HCT116 (cell line): ENCODE results near the gene MAML3. TPM values are rescaled to one million over a fixed set of nuclear protein-coding genes. Genes with fewer than 3 reads are reported as not detected.

Source experiments
- ATAC-seq: fragments of 200-7000 bp; cut with Tn5 transposase; 2 replicates; pipeline ENCODE4 v1.9.1; 2020; ENCODE audit warnings: mild to moderate bottlenecking, moderate library complexity
- BruUV-seq: library from RNA; stranded (reverse); fragments of 400-500 nt; replicated peaks from 2 replicates; lab custom pipeline; 2021; lab: Mats Ljungman, UMichigan
- CTCF ChIA-PET: fragments of 300-600 bp; sonication (Branson Sonifier 250); formaldehyde crosslinking; loops from one replicate; lab custom pipeline; 2021; ENCODE audit warnings: antibody characterized with exemption; lab: Charles Lee
- POLR2A ChIA-PET: fragments of 300-600, 350-600 bp; sonication (Branson Sonifier 250); formaldehyde crosslinking; loops from one replicate; lab custom pipeline; 2021; ENCODE audit warnings: antibody characterized with exemption; lab: Charles Lee
- RAD21 ChIA-PET, 2 experiments: fragments of 300-600 bp; sonication (Branson Sonifier 250); formaldehyde crosslinking; loops; one replicate each; lab custom pipeline; 2023; ENCODE audit warnings: low total read pairs in 2 of 2; ENCODE audit not compliant: uncharacterized antibody in 2 of 2, unreplicated experiment in 2 of 2, low non-redundant PET in 1 of 2; lab: Charles Lee
- DNase-seq: peaks from one replicate; pipeline ENCODE4 v3.0.0-alpha.2; 2010; ENCODE audit warnings: low read depth, low spot score
- H2AFZ ChIP-seq: fragments of 200-600 bp; shearing (Covaris generic), sonication (generic); 2 replicates; pipeline ENCODE4 v1.6.1; 2017; ENCODE audit warnings: low read depth, mixed run types, mixed read lengths, antibody characterized with exemption, low read length; ENCODE audit not compliant: poor library complexity, severe bottlenecking
- H3K27ac ChIP-seq: 2 replicates; pipeline ENCODE4 v1.5.1; 2012; ENCODE audit warnings: low read depth, low read length
- H3K27me3 ChIP-seq: fragments of 200-600 bp; sonication (generic); 2 replicates; pipeline ENCODE4 v1.6.1; 2016; ENCODE audit warnings: mixed run types, low read length, mixed read lengths; ENCODE audit not compliant: insufficient read depth
- H3K36me3 ChIP-seq, 2 experiments: fragments of 200-500 bp in 1 of 2; fragments of 200-600 bp in 1 of 2; sonication (Bioruptor generic) in 1 of 2; sonication (generic) in 1 of 2; 2 replicates each; pipeline versions ENCODE4 v1.5.1 to v1.6.1; 2014 to 2016; ENCODE audit warnings: low read length in 2 of 2, inconsistent platforms in 1 of 2, mixed read lengths in 1 of 2, mixed run types in 1 of 2; ENCODE audit not compliant: insufficient read depth in 2 of 2, control insufficient read depth in 1 of 2
- H3K4me1 ChIP-seq, 2 experiments: fragments of 200-600 bp in 1 of 2; sonication (generic) in 1 of 2; 2 replicates each; pipeline versions ENCODE4 v1.5.1 to v1.6.1; 2012 to 2017; ENCODE audit warnings: low read length in 2 of 2, inconsistent platforms in 1 of 2, mild to moderate bottlenecking in 1 of 2, mixed read lengths in 1 of 2, mixed run types in 1 of 2, moderate library complexity in 1 of 2; ENCODE audit not compliant: insufficient read depth in 2 of 2, control insufficient read depth in 1 of 2
- H3K4me2 ChIP-seq: fragments of 200-600 bp; sonication (generic); 2 replicates; pipeline ENCODE4 v1.6.1; 2017; ENCODE audit warnings: mixed run types, low read length, mixed read lengths
- H3K4me3 ChIP-seq, 2 experiments: fragments of 200-600 bp in 1 of 2; sonication (generic) in 1 of 2; replicated peaks in 1 of 2; 2 replicates each; pipeline ENCODE4 v1.5.1; 2011 to 2016; ENCODE audit warnings: low read length in 2 of 2, control low read depth in 1 of 2, low read depth in 1 of 2, mild to moderate bottlenecking in 1 of 2, mixed read lengths in 1 of 2, mixed run types in 1 of 2
- H3K79me2 ChIP-seq: fragments of 200-600 bp; sonication (generic); 2 replicates; pipeline ENCODE4 v1.6.1; 2017; ENCODE audit warnings: mild to moderate bottlenecking, mixed run types, low read length, moderate library complexity, mixed read lengths; ENCODE audit not compliant: insufficient read depth
- H3K9ac ChIP-seq: fragments of 200-600 bp; sonication (generic); 2 replicates; pipeline ENCODE4 v1.6.1; 2016; ENCODE audit warnings: low read length, mixed read lengths
- H3K9me2 ChIP-seq: fragments of 200-600 bp; sonication (generic), shearing (Covaris generic); 2 replicates; pipeline ENCODE4 v1.6.1; 2017; ENCODE audit warnings: mixed run types, mild to moderate bottlenecking, moderate library complexity; ENCODE audit not compliant: insufficient read depth
- H3K9me3 ChIP-seq, 2 experiments: fragments of 200-500 bp in 1 of 2; fragments of 200-600 bp in 1 of 2; sonication (Bioruptor generic) in 1 of 2; sonication (generic) in 1 of 2; 2 replicates each; pipeline ENCODE4 v1.6.1; 2014 to 2017; ENCODE audit warnings: low read length in 2 of 2, mixed read lengths in 2 of 2, inconsistent platforms in 1 of 2, low read depth in 1 of 2, mild to moderate bottlenecking in 1 of 2, mixed run types in 1 of 2, moderate library complexity in 1 of 2; ENCODE audit not compliant: control insufficient read depth in 1 of 2, insufficient read depth in 1 of 2
- H4K20me1 ChIP-seq: fragments of 200-600 bp; sonication (generic), shearing (Covaris generic); 2 replicates; pipeline ENCODE4 v1.6.1; 2017; ENCODE audit warnings: mixed run types, mild to moderate bottlenecking, moderate library complexity; ENCODE audit not compliant: insufficient read depth
- ATF3 ChIP-seq: IDR thresholded peaks from 2 replicates; pipeline ENCODE4 v1.6.1; 2012
- CBX3 ChIP-seq: IDR thresholded peaks from 2 replicates; pipeline ENCODE4 v1.6.1; 2012; ENCODE audit warnings: low read depth
- CTCF ChIP-seq, 3 experiments: fragments of 200-600 bp in 1 of 3; sonication (generic) in 1 of 3; IDR thresholded peaks in 2 of 3; conservative IDR thresholded peaks in 1 of 3; 2 replicates each; pipeline ENCODE4 v1.5.1; 2012 to 2017; ENCODE audit warnings: low read depth in 2 of 3, low read length in 2 of 3, antibody characterized with exemption in 1 of 3, borderline replicate concordance in 1 of 3, control low read depth in 1 of 3, mild to moderate bottlenecking in 1 of 3, mixed read lengths in 1 of 3, mixed run types in 1 of 3, moderate library complexity in 1 of 3; ENCODE audit not compliant: insufficient read depth in 1 of 3
- EGR1 ChIP-seq: IDR thresholded peaks from 2 replicates; pipeline ENCODE4 v1.6.1; 2012; ENCODE audit warnings: low read depth
- ELF1 ChIP-seq: IDR thresholded peaks from 2 replicates; pipeline ENCODE4 v1.6.1; 2012; ENCODE audit warnings: low read depth, borderline replicate concordance
- EZH2 ChIP-seq: fragments of 200-600 bp; sonication (generic); IDR thresholded peaks from 2 replicates; pipeline ENCODE4 v1.6.1; 2017; ENCODE audit warnings: antibody characterized with exemption, mixed run types
- EZH2phosphoT487 ChIP-seq: fragments of 200-600 bp; IDR thresholded peaks from 2 replicates; pipeline ENCODE4 v1.6.1; 2018; ENCODE audit warnings: antibody characterized with exemption, borderline replicate concordance
- FOSL1 ChIP-seq: IDR thresholded peaks from 2 replicates; pipeline ENCODE4 v1.6.1; 2012; ENCODE audit warnings: low read depth
- MAX ChIP-seq: IDR thresholded peaks from 2 replicates; pipeline ENCODE4 v1.6.1; 2012
- POLR2A ChIP-seq: IDR thresholded peaks from 2 replicates; pipeline ENCODE4 v1.7.0; 2011; ENCODE audit warnings: borderline replicate concordance; ENCODE audit not compliant: insufficient read depth, insufficient read length; ENCODE audit errors: extremely low read depth
- POLR2AphosphoS5 ChIP-seq: IDR thresholded peaks from 2 replicates; pipeline ENCODE4 v1.6.1; 2011; ENCODE audit warnings: mild to moderate bottlenecking, low read depth, low read length, moderate library complexity
- RAD21 ChIP-seq: IDR thresholded peaks from 2 replicates; pipeline ENCODE4 v1.6.1; 2012; ENCODE audit warnings: low read depth, mild to moderate bottlenecking
- SIN3A ChIP-seq: IDR thresholded peaks from 2 replicates; pipeline ENCODE4 v1.6.1; 2012; ENCODE audit warnings: low read depth
- SP1 ChIP-seq: IDR thresholded peaks from 2 replicates; pipeline ENCODE4 v1.6.1; 2012; ENCODE audit warnings: low read depth
- TCF7L2 ChIP-seq: IDR thresholded peaks from 2 replicates; pipeline ENCODE4 v1.7.0; 2011; ENCODE audit warnings: borderline replicate concordance, inconsistent platforms; ENCODE audit not compliant: insufficient read depth, insufficient read length; ENCODE audit errors: extremely low read depth
- YY1 ChIP-seq: IDR thresholded peaks from 2 replicates; pipeline ENCODE4 v1.6.1; 2011; ENCODE audit warnings: low read length, low read depth, moderate library complexity, mild to moderate bottlenecking; ENCODE audit not compliant: insufficient replicate concordance; ENCODE audit errors: extremely low read depth
- ZFX ChIP-seq: fragments of 450-650 bp; IDR thresholded peaks from 2 replicates; pipeline ENCODE4 v1.6.1; 2017
- ZNF274 ChIP-seq: fragments of 200-500 bp; sonication (Bioruptor generic); IDR thresholded peaks from 2 replicates; pipeline ENCODE4 v1.6.1; 2014; ENCODE audit warnings: mild to moderate bottlenecking, low read depth, low read length, inconsistent platforms
- intact Hi-C: fragments of 100-400 bp; cut with micrococcal nuclease; formaldehyde crosslinking; loops from 2 replicates; pipeline ENCODE4 v1.10.0; 2022
- total RNA-seq: library from RNA; stranded (reverse); gene quantifications from one replicate; pipeline ENCODE4 v1.2.1, GENCODE V29; 2021; ENCODE audit not compliant: unreplicated experiment

The MAML3 gene
- total RNA-seq, 1 experiment from 2014 or later: 3.1 TPM

GRCh38 chr4:139781066-139781465, 372.9 kb downstream of the MAML3 start:
- Histone ChIP-seq H3K27me3 (no peaks in the 10 kb centered on the region), H3K9ac (no peak overlapping the region), H3K4me1 (no peaks in the 10 kb centered on the region), H3K9me2 (no peaks in the 10 kb centered on the region), H3K79me2 (no peaks in the 10 kb centered on the region), H2AFZ (no peak overlapping the region), H3K9me3 (no peaks in the 10 kb centered on the region), H4K20me1 (no peaks in the 10 kb centered on the region), H3K4me3 (no peak overlapping the region), H3K27ac (no peak overlapping the region), H3K36me3 (no peaks in the 10 kb centered on the region), H3K4me2 (no peak overlapping the region)
- intact Hi-C loops: no loop called here
- ATAC-seq (no peak), DNase-seq (no peak)
- TF ChIP-seq ELF1 (no peak), SP1 (no peak), POLR2AphosphoS5 (no peak), EZH2phosphoT487 (no peak), RAD21 (no peak), CBX3 (no peak), MAX (no peak), ZFX (no peak), FOSL1 (no peak), EGR1 (no peak), POLR2A (no peak)
- ChIA-PET RAD21 (no interaction called here), POLR2A (no interaction called here), CTCF (no interaction called here)
- BruUV-seq: no TSS peak

GRCh38 chr4:139779691-139780090, 374.3 kb downstream of the MAML3 start:
- no peaks in the 10 kb centered on the region for H3K9me2 ChIP-seq
- H4K20me1 ChIP-seq: no peaks in the 10 kb centered on the region
- TF ChIP-seq CTCF (IDR thresholded peaks at IDR 0.05 in 2 of 3, conservative IDR thresholded peaks at IDR 0.05 in 1 of 3; ENCODE audit: borderline replicate concordance in 1 of 3, insufficient read depth in 1 of 3, low read depth in 2 of 3, low read length in 2 of 3): no peak
- TF ChIP-seq EZH2phosphoT487: no peak
- TF ChIP-seq ZNF274: no peak
- TF ChIP-seq SIN3A: no peak
- TF ChIP-seq ELF1: no peak
- TF ChIP-seq MAX: no peak
- no peak for TF ChIP-seq EZH2
- TF ChIP-seq ATF3: no peak
- TF ChIP-seq YY1: no peak
- TF ChIP-seq POLR2A: no peak
- TF ChIP-seq TCF7L2: no peak
- TF ChIP-seq, all 23 proteins: peak for 0
- H3K79me2 ChIP-seq: no peaks in the 10 kb centered on the region
- BruUV-seq: no TSS peak
- H3K9me3 ChIP-seq: no peaks in the 10 kb centered on the region
- no peak overlapping the region for H3K27ac ChIP-seq
- DNase-seq (no peak), ATAC-seq (no peak)
- H2AFZ ChIP-seq: no peak overlapping the region
- ChIA-PET POLR2A (no interaction called here), RAD21 (no interaction called here), CTCF (no interaction called here)
- no peaks in the 10 kb centered on the region for H3K36me3 ChIP-seq
- H3K27me3 ChIP-seq: no peaks in the 10 kb centered on the region
- no peak overlapping the region for H3K4me3 ChIP-seq
- intact Hi-C loops: no loop called here
- no peaks in the 10 kb centered on the region for H3K4me1 ChIP-seq
- no peak overlapping the region for H3K4me2 ChIP-seq
- no peak overlapping the region for H3K9ac ChIP-seq
